Stimulated activated CD8-positive, alpha-beta memory T cell treated with anti-CD3 and anti-CD28 coated beads, Interleukin-15, amount 100 ng/mL, for 4 hours (primary cell): Measurements from ENCODE around the gene FSTL4.

Experiments
- DNase-seq, 2 donors: peaks; one replicate each; pipeline ENCODE4 v3.0.0-alpha.2; 2020; ENCODE audit warnings: low read depth in 2 of 2

Gene FSTL4

GRCh38 chr5:133341296-133341695 is 271.0 kb downstream of the FSTL4 start:
- DNase-seq, result no peak

- DNase-seq, result no peak
These were observed 271.5 kb downstream of the FSTL4 start for GRCh38 chr5:133340822-133341221.

- no peak for DNase-seq
These were observed 272.2 kb downstream of the FSTL4 start for GRCh38 chr5:133340002-133340755.

GRCh38 chr5:133338504-133339355 is 273.6 kb downstream of the FSTL4 start:
- no peak for DNase-seq

GRCh38 chr5:133337795-133338445 is 274.4 kb downstream of the FSTL4 start:
- DNase-seq, result no peak

- DNase-seq, result no peak
These were observed 275.4 kb downstream of the FSTL4 start for GRCh38 chr5:133336969-133337410.

- DNase-seq, result no peak
These were observed 276.0 kb downstream of the FSTL4 start for GRCh38 chr5:133336121-133336968.

- DNase-seq, result no peak
These were observed 277.3 kb downstream of the FSTL4 start for GRCh38 chr5:133334796-133335639.

GRCh38 chr5:133333326-133334150 is 278.8 kb downstream of the FSTL4 start:
- DNase-seq, result no peak

GRCh38 chr5:133332439-133333024 is 279.8 kb downstream of the FSTL4 start:
- no peak for DNase-seq

GRCh38 chr5:133331941-133332340 is 280.4 kb downstream of the FSTL4 start:
- no peak for DNase-seq

- no peak for DNase-seq
These were observed 281.4 kb downstream of the FSTL4 start for GRCh38 chr5:133330956-133331355.

GRCh38 chr5:133328800-133329199 is 283.5 kb downstream of the FSTL4 start:
- DNase-seq, result no peak

- DNase-seq, result no peak
These were observed 284.4 kb downstream of the FSTL4 start for GRCh38 chr5:133327946-133328401.

GRCh38 chr5:133326361-133326760 is 286.0 kb downstream of the FSTL4 start:
- no peak for DNase-seq

GRCh38 chr5:133325864-133326263 is 286.5 kb downstream of the FSTL4 start:
- no peak for DNase-seq

- DNase-seq, result no peak
These were observed 287.4 kb downstream of the FSTL4 start for GRCh38 chr5:133324926-133325325.

GRCh38 chr5:133323494-133324457 is 288.6 kb downstream of the FSTL4 start:
- DNase-seq, result no peak
